Transverse colon (tissue), 4 donors: ENCODE measurements around the gene RNF38. TPM values are rescaled to one million over a fixed set of nuclear protein-coding genes. Genes with fewer than 3 reads are reported as not detected.

Experiments
- DNase-seq: peaks from one replicate; pipeline ENCODE4 v3.0.0-alpha.2; 2019
- H3K27ac ChIP-seq, 4 donors: fragments of 200-600 bp; sonication (generic); 2 replicates each; pipeline ENCODE4 v1.5.1; 2016 to 2018; ENCODE audit warnings: inconsistent platforms in 4 of 4
- H3K27me3 ChIP-seq: fragments of 200-600 bp; sonication (generic); 2 replicates; pipeline ENCODE4 v1.5.1; 2017; ENCODE audit warnings: inconsistent platforms
- H3K36me3 ChIP-seq, 4 donors: fragments of 200-600 bp; sonication (generic); 2 replicates each; pipeline ENCODE4 v1.5.1; 2017 to 2019; ENCODE audit warnings: inconsistent platforms in 4 of 4
- H3K4me1 ChIP-seq, 4 donors: fragments of 200-600 bp; sonication (generic); 2 replicates each; pipeline ENCODE4 v1.5.1; 2017 to 2020; ENCODE audit warnings: inconsistent platforms in 4 of 4
- H3K4me3 ChIP-seq, 4 donors: fragments of 200-600 bp; sonication (generic); 1 replicate in 1 of 4; 2 replicates in 3 of 4; pipeline versions ENCODE4 v1.5.1 to v1.6.1; 2017 to 2019; ENCODE audit warnings: inconsistent platforms in 4 of 4
- H3K9me3 ChIP-seq, 2 donors: fragments of 200-600 bp; sonication (generic); 2 replicates each; pipeline ENCODE4 v1.5.1; 2017 to 2019; ENCODE audit warnings: inconsistent platforms in 2 of 2
- EP300 ChIP-seq: sonication (generic); formaldehyde crosslinking; IDR thresholded peaks from one replicate; pipeline ENCODE4 v1.6.1; 2017; ENCODE audit warnings: antibody characterized with exemption, low read depth
- POLR2A ChIP-seq: fragments of 450-650 bp; IDR thresholded peaks from one replicate; pipeline ENCODE4 v1.6.1; 2016; ENCODE audit warnings: antibody characterized with exemption, mild to moderate bottlenecking, moderate library complexity
- POLR2AphosphoS5 ChIP-seq, 3 donors: sonication (generic); formaldehyde crosslinking; IDR thresholded peaks; one replicate each; pipeline ENCODE4 v1.6.1; 2016; ENCODE audit warnings: antibody characterized with exemption in 3 of 3
- WGBS, 2 donors: methylation state at CpG; one replicate each; pipeline ENCODE4 v1.1.5; 2018; ENCODE audit warnings: low coverage in 1 of 2; 5-methylcytosine and 5-hydroxymethylcytosine counted together
- in situ Hi-C, 4 donors: fragments of 200-750 bp; cut with MboI; loops; one replicate each; pipeline versions ENCODE4 v1.15.0 to v1.15.1; 2017; ENCODE audit warnings: low sequenced_read_pairs in 3 of 4, low pct_ligation_motif_present in 1 of 4, low pct_unique_long_range_greater_than_20kb in 1 of 4
- intact Hi-C: fragments of 100-400 bp; cut with DNase I; formaldehyde crosslinking; loops from one replicate; pipeline ENCODE4 v1.15.1; 2023; ENCODE audit warnings: low total_unique reads
- total RNA-seq, 4 donors: library from RNA; depleted of rRNA; stranded (reverse); fragments of >200 nt; gene quantifications; one replicate each; pipeline ENCODE4 v1.1.0, GENCODE V29; 2016
- TF ChIP-seq, protein P1 (sequence below), 5 experiments: fragments of 200-600 bp in 3 of 5; fragments of 450-650 bp in 2 of 5; sonication (generic) in 3 of 5; IDR thresholded peaks; 1 replicate in 2 of 5; 2 replicates in 3 of 5; pipeline ENCODE4 v1.5.1; 2016 to 2017; ENCODE audit warnings: antibody characterized with exemption in 5 of 5, inconsistent platforms in 3 of 5, mild to moderate bottlenecking in 2 of 5, moderate library complexity in 1 of 5

RNF38 gene
- total RNA-seq, 4 donors from 2014 or later: 13.8 to 86.8 (median 25.1) TPM

GRCh38 chr9:36444203-36444602, 44.1 kb upstream of the RNF38 start:
- H3K9me3 ChIP-seq: no peaks in the 10 kb centered on the region
- in situ Hi-C loops: no loop called here
- DNase-seq: no peak
- intact Hi-C loops: no loop called here
- H3K36me3 ChIP-seq: no peaks in the 10 kb centered on the region
- H3K4me1 ChIP-seq: peaks cover 0 to 10% (median 0%) of the 10 kb centered on the region in 4 donors
- H3K27ac ChIP-seq: no peak overlapping the region
- no peaks in the 10 kb centered on the region for H3K27me3 ChIP-seq
- 65 to 86% methylated on average over 1 to 2 of the region's 2 CpGs for WGBS, 2 donors
- no peak overlapping the region for H3K4me3 ChIP-seq
- TF ChIP-seq EP300 (no peak), POLR2A (no peak), POLR2AphosphoS5 (IDR thresholded peaks at IDR 0.05) (no peak)
- TF ChIP-seq, protein P1, sequence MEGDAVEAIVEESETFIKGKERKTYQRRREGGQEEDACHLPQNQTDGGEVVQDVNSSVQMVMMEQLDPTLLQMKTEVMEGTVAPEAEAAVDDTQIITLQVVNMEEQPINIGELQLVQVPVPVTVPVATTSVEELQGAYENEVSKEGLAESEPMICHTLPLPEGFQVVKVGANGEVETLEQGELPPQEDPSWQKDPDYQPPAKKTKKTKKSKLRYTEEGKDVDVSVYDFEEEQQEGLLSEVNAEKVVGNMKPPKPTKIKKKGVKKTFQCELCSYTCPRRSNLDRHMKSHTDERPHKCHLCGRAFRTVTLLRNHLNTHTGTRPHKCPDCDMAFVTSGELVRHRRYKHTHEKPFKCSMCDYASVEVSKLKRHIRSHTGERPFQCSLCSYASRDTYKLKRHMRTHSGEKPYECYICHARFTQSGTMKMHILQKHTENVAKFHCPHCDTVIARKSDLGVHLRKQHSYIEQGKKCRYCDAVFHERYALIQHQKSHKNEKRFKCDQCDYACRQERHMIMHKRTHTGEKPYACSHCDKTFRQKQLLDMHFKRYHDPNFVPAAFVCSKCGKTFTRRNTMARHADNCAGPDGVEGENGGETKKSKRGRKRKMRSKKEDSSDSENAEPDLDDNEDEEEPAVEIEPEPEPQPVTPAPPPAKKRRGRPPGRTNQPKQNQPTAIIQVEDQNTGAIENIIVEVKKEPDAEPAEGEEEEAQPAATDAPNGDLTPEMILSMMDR (IDR thresholded peaks at IDR 0.05): no peak

DNA sequence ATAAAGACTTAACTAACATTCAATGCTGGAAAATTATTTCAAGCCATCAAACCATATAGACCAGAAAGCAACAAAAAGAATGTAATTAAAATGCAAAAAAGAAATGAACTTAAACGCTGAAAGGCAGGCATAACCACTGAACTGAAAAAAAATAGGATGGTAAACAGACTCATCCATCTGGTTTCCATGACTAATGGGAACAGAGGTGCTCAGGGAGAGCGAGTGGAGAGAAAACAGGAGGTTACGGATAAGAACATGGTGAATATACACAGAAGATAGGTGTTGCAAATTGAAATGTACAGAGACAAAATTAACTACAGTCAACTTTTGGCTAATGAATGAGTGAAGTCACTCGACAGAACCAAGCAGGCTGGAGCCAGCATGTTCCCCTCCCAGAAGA, 43.5 kb upstream of the RNF38 start:
- H3K4me3 ChIP-seq: no peak overlapping the region
- intact Hi-C loops (no loop called here), in situ Hi-C loops (no loop called here)
- no peak overlapping the region for H3K27ac ChIP-seq
- H3K4me1 ChIP-seq: peaks cover 0 to 7% (median 0%) of the 10 kb centered on the region in 4 donors
- no peaks in the 10 kb centered on the region for H3K27me3 ChIP-seq
- no peak for DNase-seq
- no peaks in the 10 kb centered on the region for H3K9me3 ChIP-seq
- no peaks in the 10 kb centered on the region for H3K36me3 ChIP-seq
- 74 to 94% methylated on average over 3 to 4 of the region's 4 CpGs for WGBS, 2 donors
- no peak for TF ChIP-seq POLR2AphosphoS5 (IDR thresholded peaks at IDR 0.05)
- TF ChIP-seq POLR2A: no peak
- TF ChIP-seq EP300: no peak

DNA sequence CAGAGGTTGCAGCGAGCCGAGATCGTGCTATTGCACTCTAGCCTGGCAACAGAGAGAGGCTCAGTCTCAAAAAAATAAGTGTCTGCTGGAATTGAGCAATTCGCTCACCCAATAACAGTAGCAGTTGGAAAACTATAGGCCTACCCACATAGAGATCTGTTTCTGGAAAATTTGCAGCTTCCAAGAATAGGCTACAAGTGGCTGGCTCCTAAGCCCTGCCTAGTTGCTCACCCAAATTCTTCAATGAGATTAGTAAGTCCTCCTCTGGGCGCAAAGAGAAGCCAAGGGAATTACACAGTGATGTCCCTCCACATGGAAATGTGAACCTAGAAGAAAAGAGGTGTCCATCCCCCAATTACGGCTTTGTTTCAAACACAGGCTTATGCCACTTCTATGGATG, 42.6 kb upstream of the RNF38 start:
- intact Hi-C loops: no loop called here
- no peaks in the 10 kb centered on the region for H3K36me3 ChIP-seq
- no peak for DNase-seq
- no peaks in the 10 kb centered on the region for H3K27me3 ChIP-seq
- H3K4me3 ChIP-seq: no peak overlapping the region
- H3K4me1 ChIP-seq: peaks cover 0 to 4% (median 0%) of the 10 kb centered on the region in 4 donors
- no peak for TF ChIP-seq EP300
- no peak for TF ChIP-seq POLR2AphosphoS5 (IDR thresholded peaks at IDR 0.05)
- TF ChIP-seq, protein P1 (IDR thresholded peaks at IDR 0.05): no peak
- no peak for TF ChIP-seq POLR2A
- no peaks in the 10 kb centered on the region for H3K9me3 ChIP-seq
- in situ Hi-C loops: no loop called here
- no peak overlapping the region for H3K27ac ChIP-seq
- WGBS, 2 donors: 90 to 95% methylated on average over 3 to 6 of the region's 6 CpGs

- H3K9me3 ChIP-seq: no peaks in the 10 kb centered on the region
- no peak overlapping the region for H3K27ac ChIP-seq
- in situ Hi-C loops (no loop called here), intact Hi-C loops (no loop called here)
- 0 to 59% methylated on average over 1 to 2 of the region's 2 CpGs for WGBS, 2 donors
- TF ChIP-seq POLR2A (no peak), EP300 (no peak)
- H3K4me3 ChIP-seq: no peak overlapping the region
- no peaks in the 10 kb centered on the region for H3K36me3 ChIP-seq
- DNase-seq: no peak
- H3K27me3 ChIP-seq: no peaks in the 10 kb centered on the region
- H3K4me1 ChIP-seq: peaks cover 0 to 6% (median 0%) of the 10 kb centered on the region in 4 donors
These were observed 41.9 kb upstream of the RNF38 start for GRCh38 chr9:36441966-36442365.

GRCh38 chr9:36438536-36439236, 38.6 kb upstream of the RNF38 start:
- TF ChIP-seq, protein P1 (IDR thresholded peaks at IDR 0.05): no peak
- TF ChIP-seq POLR2AphosphoS5 (IDR thresholded peaks at IDR 0.05): no peak
- no peak for TF ChIP-seq POLR2A
- TF ChIP-seq EP300: no peak
- Histone ChIP-seq H3K36me3 (no peaks in the 10 kb centered on the region), H3K27ac (no peak overlapping the region), H3K27me3 (no peaks in the 10 kb centered on the region), H3K4me3 (no peak overlapping the region), H3K4me1 (peaks cover 0 to 8% (median 0%) of the 10 kb centered on the region in 4 donors), H3K9me3 (no peaks in the 10 kb centered on the region)
- WGBS, 2 donors: 88 to 97% methylated on average over 3 of the region's 3 CpGs
- in situ Hi-C loops: no loop called here
- no peak for DNase-seq
- intact Hi-C loops: no loop called here
